MM.1S (cell line): ENCODE results near the gene ZMYM3.

Experiments
- CTCF ChIP-seq: fragments of 300-600 bp; sonication (generic); IDR thresholded peaks from 2 replicates; pipeline ENCODE4 v1.5.1; 2016; ENCODE audit warnings: antibody characterized with exemption, low read length, mixed read lengths
- EZH2 ChIP-seq: fragments of 300-600 bp; sonication (generic); optimal IDR thresholded peaks from 2 replicates; pipeline ENCODE3; 2017; ENCODE audit warnings: low read depth, mild to moderate bottlenecking, antibody characterized with exemption, low read length, mixed read lengths
- EZH2phosphoT487 ChIP-seq: fragments of 300-600 bp; sonication (generic); IDR thresholded peaks from 2 replicates; pipeline ENCODE4 v1.6.1; 2018; ENCODE audit warnings: antibody characterized with exemption, low read length

GRCh38 chrX:71199252-71200008 is 54.5 kb downstream of the ZMYM3 start:
- TF ChIP-seq EZH2 (no peak), CTCF (no peak), EZH2phosphoT487 (no peak)
